ENCODE measurements around the gene CYP1A1.

GRCh38 chr15:74742422-74742821, 17.1 kb upstream of the CYP1A1 start:
- TF ChIP-seq, protein P1, sequence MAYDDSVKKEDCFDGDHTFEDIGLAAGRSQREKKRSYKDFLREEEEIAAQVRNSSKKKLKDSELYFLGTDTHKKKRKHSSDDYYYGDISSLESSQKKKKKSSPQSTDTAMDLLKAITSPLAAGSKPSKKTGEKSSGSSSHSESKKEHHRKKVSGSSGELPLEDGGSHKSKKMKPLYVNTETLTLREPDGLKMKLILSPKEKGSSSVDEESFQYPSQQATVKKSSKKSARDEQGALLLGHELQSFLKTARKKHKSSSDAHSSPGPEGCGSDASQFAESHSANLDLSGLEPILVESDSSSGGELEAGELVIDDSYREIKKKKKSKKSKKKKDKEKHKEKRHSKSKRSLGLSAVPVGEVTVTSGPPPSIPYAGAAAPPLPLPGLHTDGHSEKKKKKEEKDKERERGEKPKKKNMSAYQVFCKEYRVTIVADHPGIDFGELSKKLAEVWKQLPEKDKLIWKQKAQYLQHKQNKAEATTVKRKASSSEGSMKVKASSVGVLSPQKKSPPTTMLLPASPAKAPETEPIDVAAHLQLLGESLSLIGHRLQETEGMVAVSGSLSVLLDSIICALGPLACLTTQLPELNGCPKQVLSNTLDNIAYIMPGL (CRISPR knock-in tag; IDR thresholded peaks at IDR 0.05): no peak
- TF ChIP-seq, protein P2, sequence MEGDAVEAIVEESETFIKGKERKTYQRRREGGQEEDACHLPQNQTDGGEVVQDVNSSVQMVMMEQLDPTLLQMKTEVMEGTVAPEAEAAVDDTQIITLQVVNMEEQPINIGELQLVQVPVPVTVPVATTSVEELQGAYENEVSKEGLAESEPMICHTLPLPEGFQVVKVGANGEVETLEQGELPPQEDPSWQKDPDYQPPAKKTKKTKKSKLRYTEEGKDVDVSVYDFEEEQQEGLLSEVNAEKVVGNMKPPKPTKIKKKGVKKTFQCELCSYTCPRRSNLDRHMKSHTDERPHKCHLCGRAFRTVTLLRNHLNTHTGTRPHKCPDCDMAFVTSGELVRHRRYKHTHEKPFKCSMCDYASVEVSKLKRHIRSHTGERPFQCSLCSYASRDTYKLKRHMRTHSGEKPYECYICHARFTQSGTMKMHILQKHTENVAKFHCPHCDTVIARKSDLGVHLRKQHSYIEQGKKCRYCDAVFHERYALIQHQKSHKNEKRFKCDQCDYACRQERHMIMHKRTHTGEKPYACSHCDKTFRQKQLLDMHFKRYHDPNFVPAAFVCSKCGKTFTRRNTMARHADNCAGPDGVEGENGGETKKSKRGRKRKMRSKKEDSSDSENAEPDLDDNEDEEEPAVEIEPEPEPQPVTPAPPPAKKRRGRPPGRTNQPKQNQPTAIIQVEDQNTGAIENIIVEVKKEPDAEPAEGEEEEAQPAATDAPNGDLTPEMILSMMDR (IDR thresholded peaks at IDR 0.05): no peak
- TF ChIP-seq TP53 (CRISPR knock-in tag; IDR thresholded peaks at IDR 0.05): no peak
- TF ChIP-seq, protein P3, sequence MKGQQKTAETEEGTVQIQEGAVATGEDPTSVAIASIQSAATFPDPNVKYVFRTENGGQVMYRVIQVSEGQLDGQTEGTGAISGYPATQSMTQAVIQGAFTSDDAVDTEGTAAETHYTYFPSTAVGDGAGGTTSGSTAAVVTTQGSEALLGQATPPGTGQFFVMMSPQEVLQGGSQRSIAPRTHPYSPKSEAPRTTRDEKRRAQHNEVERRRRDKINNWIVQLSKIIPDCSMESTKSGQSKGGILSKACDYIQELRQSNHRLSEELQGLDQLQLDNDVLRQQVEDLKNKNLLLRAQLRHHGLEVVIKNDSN (CRISPR knock-in tag; IDR thresholded peaks at IDR 0.05): no peak
- TF ChIP-seq CREB1 (CRISPR knock-in tag; IDR thresholded peaks at IDR 0.05): no peak
- no peak for TF ChIP-seq ELF4 (CRISPR knock-in tag; IDR thresholded peaks at IDR 0.05; ENCODE audit: low read depth)
- no peak for TF ChIP-seq ATF1 (CRISPR knock-in tag; IDR thresholded peaks at IDR 0.05)
- TF ChIP-seq ZNF232 (CRISPR knock-in tag; IDR thresholded peaks at IDR 0.05): no peak
- no peak for TF ChIP-seq NR3C1 (CRISPR knock-in tag; conservative IDR thresholded peaks at IDR 0.05; ENCODE audit: low read depth)
- TF ChIP-seq ZNF396 (CRISPR knock-in tag; IDR thresholded peaks at IDR 0.05; ENCODE audit: borderline replicate concordance): no peak
- TF ChIP-seq ATF2 (CRISPR knock-in tag; IDR thresholded peaks at IDR 0.05; ENCODE audit: borderline replicate concordance, low read depth): no peak
- TF ChIP-seq PREB (CRISPR knock-in tag; IDR thresholded peaks at IDR 0.05; ENCODE audit: borderline replicate concordance): no peak
- no peak for TF ChIP-seq GABPB1 (CRISPR knock-in tag; IDR thresholded peaks at IDR 0.05)
- no peak for TF ChIP-seq E2F5 (CRISPR knock-in tag; IDR thresholded peaks at IDR 0.05)
